Measurements from ENCODE around the gene CCDC144A.
"Not testable (repeated sequence)": the region's sequence is repeated elsewhere in the genome, so short reads cannot be mapped to it uniquely, and the experiment has no call there.

The CCDC144A gene

DNA sequence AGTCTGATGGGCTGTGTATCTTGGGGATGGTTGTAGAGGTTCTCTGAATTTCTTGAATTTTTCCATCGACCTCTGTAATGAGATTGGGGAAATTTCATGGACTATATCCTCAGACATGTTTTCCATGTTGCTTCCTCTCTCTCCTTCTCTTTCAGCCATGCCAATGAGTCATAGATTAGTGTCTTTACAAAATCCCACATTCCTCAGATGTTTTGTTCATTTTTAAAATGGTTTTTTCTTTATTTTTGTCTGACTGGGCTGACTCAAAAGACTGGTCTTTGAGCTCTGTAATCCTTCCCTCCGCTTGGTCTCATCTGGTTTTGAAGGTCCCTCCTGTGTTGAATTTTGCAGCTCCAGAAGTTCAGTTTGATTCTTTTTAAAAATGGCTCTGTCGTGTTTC is 60.5 kb downstream of the CCDC144A start:
- not testable (repeated sequence) for DNase-seq

DNA sequence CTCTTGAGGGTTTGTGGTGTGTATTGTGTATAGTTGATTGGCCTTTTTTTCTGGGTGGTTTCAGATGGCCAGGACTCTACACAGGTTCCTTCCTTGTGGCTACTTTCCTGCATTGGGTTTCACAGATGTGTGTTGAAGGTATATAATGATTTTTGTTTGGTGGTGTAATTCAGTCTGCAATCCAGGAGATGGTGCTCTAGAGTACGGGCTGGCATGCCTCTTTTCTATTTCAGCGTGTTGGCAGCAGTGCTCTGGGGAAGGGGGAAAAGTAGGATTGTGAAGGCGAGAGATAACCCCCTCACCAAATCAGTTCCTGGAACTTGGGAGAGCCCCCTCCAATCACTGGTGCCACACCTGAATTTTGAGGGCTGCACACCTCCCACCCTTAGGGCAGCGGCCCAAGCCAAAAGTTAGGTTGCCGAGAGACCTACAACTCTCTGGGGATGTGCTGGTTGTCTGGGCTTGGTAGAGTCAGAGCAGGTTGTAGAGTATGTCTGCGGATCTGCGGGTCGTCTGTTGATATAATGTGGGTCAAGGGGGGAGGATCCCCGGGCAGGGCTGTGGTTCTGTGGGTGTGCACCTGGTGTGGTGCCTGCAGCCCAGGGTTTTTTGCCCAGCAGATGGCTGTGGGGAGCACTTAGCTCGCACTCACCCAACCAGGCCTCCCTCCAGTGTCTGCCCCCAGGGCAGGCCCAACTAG is 61.3 kb downstream of the CCDC144A start:
- DNase-seq: peak in 1 of 51 donors; percentile 10

DNA sequence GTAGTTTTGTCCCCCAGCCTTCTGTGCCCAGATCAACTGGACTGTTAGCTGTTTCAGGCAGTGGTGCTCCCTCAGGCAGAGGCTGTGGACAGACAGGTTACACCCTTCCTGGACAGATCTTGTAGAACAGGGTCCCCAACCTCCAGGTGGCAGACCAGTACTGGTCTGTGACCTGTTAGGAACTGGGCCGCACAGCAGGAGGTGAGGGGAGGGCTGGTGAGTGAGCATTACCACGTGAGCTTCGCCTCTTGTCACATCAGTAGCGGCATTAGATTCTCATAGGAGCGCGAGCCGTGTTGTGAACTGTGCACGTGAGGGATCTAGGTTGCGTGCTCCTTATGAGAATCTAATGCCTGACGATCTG is 61.9 kb downstream of the CCDC144A start:
- DNase-seq: not testable (repeated sequence)

DNA sequence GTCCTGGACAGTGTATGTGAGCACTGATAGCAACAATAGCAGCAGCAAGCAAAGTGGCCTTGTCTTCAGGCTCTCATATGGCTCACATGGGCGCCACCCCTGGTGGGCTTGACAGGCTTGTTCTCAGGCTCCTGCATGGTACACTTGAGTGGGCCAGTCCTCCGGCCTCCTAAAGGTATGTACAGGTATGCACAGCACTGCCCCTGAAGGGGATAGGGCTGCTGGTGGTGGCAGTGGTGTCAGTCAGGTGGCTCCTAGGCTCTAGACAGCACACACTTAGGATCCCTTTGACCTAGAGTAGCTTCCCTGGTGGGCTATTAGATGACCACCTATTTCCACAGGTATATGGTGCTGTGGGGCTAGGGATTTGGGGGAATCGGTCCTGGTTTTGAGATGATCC is 67.5 kb downstream of the CCDC144A start:
- not testable (repeated sequence) for DNase-seq

DNA sequence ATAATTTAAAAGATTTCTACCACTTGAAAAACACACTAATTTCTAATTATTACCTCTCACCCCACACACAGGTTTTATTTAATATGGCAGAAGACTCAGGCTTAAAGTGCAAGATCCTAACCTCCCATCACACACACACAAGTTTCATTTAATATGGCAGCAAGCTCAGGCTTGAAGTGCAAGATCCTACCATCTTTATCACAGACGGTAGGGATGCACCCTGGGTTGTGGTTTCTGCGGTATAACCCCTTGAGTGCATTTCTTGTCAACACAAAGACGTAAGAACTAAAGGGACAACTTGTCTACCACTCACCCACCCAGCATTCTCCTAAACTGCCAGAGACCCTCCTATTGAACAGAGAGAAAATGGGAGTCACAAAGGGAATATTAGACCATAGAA is 68.1 kb downstream of the CCDC144A start:
- DNase-seq: not testable (repeated sequence)

DNA sequence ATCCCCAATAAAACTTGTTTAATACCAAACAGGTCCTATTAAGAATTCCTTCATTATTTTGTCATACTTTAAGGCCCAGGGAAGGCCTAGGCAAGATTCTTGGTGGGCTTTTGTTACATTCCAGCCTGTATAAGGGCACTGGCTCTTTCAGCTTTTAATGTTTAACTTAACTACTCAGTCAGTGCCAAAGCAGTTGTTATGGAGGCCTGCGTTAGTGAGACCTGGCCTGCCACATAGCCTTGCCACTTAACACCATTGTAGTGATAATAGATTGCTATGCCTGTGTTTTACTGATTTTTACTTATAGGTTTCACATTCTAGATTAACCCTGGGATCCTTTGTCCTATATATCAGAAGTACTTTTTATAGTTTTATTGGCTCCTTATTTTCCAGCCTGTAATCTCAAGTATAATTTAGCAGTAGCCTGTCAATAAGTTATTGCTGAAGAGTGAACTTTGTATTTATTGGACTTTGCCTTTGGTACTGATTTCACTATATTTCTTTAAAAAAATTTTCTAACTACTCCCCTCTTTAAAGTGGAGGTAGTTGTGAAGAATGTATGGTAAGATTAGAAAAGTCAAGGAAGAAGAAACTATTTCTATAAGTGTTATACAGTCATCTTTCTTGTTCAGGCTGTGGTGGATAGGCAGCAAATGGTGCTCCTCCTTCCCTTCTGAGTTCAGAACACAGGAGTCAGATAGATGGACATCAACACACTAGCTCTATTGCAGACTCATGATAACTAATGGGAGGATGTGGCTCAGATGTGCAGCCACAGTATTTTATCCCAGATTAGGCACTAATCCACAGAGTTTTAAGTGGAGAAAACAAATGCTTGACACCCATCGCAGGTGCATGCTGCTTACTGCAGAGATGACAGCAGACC is 78.5 kb downstream of the CCDC144A start:
- not testable (repeated sequence) for DNase-seq

DNA sequence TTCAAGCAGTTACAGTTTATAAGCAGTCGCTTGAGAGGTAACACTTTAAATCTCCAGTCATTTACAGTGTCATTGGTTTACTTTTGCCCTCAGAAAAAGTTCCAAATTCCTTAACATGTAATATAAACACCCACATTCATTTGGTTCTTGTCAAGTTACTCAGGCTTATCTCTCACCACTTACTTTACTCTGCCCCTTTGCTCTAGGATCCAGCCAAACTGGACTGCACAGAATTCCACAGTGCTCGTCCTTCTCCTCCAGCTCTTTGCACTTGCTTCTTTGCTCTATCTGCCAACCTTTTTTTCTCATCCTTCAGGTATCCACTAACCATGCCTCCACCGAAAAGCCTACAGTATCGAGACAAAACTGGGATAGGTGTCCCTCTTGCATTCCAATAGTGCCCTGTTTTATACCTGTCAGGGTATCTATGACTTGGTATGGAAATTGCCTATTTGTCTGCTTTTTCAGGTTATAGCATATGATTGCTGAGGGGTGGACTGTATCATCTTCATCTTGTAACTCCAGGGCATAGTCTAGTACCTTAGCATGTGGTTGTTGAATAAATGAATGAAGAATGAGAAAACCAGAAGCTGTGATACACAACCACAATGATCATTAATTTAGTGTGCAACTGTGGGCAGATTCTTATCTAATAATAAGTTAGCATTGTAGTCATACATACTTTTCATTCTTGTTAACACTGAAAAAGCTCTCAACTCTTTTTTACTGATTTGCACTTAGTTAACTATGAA is 82.5 kb downstream of the CCDC144A start:
- DNase-seq: not testable (repeated sequence)

DNA sequence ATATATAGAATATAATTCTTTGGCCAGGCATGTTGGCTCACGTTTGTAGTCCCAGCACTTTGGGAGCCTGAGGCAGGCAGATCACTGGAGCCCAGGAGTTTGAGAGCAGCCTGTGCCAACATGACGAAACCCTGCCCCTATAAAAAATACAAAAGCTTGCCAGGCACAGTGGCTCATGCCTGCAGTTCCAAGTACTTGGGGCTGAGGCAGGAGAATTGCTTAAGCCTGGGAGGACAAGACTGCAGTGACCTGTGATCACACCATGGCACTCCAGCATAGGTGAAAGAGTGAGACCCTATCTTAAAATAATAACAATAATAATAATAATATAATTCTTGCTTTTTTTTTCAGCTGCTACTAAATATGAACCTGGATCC is 83.1 kb downstream of the CCDC144A start:
- DNase-seq: not testable (repeated sequence)

DNA sequence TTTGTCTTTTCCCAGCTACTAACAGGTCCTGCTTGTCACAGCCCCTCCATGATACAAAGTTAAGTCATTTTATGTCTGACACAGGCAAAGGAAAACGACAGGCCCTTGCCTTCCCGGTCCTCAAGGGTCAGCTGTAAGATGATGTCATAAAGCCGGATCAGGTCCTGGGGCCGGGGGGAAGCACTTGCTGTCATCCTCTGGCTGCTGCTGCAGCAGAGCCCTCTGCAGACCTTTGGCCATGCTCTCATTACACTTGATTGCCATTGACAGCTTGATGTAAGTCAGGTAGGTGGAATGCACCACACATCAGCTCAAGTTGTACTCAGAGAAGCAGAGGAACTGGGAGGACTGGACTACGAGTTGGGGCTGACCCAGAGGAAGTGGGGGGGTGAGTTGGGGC is 97.8 kb downstream of the CCDC144A start:
- not testable (repeated sequence) for DNase-seq

DNA sequence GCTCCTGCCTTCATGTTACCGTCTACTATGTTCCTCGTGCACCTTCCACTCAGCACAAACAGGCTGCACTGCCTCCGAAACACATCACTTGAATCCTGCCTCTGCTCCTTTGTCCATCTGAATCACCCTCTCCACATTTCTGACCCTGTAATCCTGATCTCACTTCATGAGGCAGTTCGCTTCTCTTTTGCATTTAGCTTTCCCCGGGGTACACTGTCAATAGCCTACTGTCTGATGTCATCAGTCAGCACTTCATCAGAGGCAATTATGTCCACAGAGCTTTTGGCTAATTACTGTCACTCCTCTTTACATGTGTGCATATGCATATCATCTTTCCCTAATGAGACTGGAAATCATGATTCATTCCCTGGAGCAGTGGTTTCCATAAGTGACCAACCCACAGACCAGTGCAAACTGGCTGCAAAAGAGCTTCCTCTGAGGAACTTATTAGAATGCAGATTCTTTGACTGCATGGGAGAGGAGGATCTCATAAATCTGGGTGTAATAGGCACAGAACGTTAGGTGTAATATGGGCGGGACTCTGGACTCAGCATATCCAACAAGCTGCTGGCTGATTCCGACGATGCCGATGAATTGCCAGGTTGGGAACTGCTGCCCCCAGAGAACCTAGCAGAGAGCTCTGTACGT is 99.0 kb downstream of the CCDC144A start:
- not testable (repeated sequence) for DNase-seq

DNA sequence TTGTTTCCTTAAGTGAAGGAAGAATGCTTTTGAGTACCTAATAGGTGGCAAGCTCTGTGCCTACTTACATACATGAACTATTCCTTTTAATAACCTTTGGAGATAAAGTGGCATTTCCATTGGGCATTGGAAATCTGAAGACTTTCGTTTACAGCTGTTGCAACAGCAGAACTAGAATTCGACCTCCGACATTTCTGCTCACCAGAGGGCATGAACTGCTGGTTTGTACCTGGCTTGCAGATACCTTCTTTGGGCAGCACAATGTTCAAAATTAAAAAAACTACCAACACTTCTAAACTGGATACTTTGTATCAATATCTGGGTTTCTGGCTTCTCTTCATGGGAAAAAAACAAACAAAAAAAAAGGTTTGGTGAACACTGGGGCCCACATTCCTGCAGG is 99.6 kb downstream of the CCDC144A start:
- DNase-seq: not testable (repeated sequence)

DNA sequence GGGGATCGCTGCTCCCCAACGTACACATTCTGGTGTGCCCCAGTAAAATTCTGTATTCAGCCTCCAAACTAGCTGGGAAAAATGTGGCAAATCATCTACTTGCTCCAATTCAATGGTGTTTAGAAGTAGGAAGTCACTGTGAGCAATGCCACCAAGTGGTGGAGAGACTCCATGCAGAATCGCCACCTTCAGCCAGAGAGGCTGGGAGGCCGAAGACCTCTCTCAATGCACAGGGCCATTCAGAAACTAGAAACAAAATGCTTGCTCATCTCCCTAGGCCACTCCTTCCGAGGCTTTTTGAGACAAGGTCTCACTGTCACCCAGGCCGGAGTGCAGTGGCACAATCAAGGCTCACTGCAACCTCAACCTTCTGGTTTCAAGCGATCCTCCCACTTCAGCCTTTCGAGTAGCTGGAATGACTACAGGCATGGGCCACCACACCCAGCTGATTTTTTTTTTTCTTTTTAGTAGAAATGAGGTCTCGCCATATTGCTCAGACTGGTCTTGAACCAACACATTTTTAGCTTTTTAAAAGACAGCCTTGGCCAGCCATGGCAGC is 100.4 kb downstream of the CCDC144A start:
- not testable (repeated sequence) for DNase-seq

DNA sequence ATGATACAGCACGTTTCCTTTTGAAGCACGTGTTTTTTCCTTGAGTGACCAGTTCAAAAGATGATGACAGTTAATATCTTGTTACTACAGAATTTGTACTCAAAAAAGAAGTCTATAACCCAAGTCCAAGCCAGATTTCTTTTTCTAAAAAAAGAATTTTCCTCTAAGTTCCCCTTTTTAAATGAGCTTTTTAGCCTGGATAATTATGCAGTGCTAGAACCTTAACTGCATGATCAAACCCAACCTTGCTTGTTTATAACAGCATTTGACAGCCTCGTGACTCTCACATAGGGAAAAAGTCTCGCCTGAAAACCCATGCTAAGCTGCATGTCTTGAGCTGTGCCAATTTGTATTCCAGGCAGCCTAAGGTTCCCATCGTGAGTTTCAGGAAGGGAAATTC is 104.2 kb downstream of the CCDC144A start:
- not testable (repeated sequence) for DNase-seq

DNA sequence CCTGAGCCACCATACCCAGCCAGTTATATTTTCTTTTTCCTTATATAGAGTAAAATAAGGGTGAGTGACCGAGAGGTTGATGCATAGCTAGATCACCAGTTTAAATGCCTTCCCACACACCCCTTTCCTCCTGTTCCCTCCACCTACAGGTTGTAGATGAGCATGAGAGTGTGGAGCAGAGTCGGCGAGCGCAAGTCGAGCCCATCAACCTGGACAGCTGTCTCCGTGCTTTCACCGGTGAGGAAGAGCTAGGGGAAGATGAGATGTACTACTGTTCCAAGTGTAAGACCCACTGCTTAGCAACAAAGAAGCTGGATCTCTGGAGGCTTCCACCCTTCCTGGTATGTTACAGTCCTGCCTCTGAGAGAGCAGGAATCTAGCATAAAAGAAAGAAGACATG is 105.9 kb downstream of the CCDC144A start:
- DNase-seq: peak in 1 of 51 donors; percentile 41

DNA sequence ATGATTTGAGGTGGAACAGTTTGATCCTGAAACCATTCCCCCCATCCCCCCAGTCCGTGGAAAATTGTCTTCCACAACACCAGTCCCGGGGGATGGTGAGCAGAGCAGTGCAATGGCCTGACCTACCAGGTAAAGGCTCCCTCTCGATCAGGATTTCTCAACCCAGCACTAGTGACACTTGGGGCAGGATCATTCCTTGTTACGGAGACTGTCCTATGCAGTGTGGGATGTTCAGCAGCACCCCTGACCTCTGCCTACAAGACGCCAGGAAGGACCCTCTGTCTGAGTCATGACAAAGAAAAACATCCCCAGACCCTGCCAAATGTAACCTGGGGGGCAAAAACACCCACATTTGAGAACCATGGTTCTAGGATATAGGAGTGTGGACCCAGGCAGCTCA is 114.8 kb downstream of the CCDC144A start:
- not testable (repeated sequence) for DNase-seq

DNA sequence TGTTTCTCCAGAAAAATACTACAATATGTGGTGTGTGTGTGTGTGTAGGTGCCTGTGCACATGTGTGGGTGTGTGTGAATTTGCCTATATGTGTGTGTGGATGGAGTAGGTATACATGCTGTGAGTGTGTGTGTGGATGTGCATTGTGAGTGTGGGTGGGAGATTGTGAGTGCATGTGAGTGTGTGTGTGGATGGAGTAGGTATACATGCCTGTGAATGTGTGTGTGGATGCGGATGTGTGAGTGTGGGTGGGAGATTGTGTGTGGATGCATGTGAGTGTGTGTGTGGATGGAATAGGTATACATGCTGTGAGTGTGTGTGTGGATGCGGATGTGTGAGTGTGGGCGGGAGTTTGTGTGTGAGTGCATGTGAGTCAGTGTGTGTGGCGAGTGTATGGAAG is 116.6 kb downstream of the CCDC144A start:
- peak in 1 of 51 donors; percentile 27 for DNase-seq

DNA sequence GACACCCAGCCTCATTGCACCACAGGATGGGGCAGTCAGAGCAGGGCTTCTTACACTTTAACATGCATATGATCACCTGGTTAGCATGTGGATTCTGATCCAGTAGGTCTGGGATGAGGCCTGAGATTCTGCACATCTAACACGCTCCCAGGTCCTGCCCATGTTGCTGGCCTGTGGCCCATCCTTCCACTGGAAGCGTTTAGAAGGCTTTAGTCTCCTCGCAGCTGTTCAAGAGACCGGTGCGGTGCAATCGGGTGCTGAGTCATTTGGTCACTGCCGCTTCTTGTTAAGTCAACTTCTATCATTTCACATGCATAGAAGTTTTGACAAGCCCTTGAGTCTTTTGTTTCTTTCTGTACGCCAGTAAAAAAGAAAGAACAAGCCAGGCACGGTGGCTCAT is 117.6 kb downstream of the CCDC144A start:
- DNase-seq: not testable (repeated sequence)

DNA sequence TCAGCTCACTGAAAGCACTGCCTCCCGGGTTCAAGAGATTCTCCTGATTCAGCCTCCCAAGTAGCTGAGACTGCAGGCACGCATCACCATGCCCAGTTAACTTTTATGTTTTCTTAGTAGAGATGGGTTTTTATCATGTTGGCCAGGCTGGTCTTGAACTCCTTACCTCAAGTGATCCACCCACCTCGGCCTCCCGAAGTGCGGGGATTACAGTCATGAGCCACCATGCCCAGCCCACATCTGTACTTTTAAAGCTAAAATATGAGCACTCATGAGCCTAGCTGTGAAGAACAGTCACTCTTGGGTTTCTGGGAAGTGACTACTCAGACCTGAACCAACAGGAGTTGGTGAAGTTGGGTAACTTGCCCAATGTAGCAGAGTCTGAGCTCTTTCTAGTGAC is 120.2 kb downstream of the CCDC144A start:
- not testable (repeated sequence) for DNase-seq

DNA sequence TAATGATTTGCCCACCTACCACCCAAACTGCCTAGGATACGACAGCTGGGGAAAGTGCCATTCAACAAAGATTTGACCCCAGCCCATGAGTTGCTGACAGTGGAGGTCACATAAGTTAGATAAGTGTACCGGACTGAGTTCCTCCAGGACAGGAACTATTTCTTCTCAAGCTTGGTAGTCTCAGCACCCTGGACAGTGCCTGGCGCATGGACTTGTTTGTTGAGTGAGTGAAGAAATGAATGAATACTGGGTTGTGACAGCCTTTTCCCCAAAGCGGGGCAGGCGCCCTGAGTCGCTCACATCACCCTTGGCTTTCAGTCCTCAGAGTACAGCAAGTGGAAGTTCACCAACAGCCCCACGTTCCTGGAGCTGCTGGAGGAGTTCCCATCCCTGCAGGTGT is 122.1 kb downstream of the CCDC144A start:
- DNase-seq: not testable (repeated sequence)

DNA sequence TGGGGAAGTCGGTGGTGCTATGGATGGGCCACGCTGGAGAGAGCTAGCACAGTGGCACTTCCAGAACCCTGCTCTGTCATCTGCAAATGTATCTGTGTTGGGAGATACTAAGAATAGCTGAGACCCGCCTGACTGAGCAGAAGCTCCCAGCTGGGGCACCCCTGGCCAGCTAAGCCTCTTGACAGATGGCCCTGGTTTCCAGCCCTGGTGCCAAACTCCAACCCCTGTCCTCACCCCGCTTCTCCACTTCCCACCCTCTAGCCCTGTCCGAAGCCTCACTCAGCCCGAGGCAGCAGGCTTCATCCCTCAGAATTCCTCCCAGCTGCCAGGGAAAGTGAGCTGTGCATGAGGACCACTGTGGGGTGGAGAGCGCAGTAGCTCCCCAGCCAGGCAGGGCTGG is 124.4 kb downstream of the CCDC144A start:
- DNase-seq: no peak

DNA sequence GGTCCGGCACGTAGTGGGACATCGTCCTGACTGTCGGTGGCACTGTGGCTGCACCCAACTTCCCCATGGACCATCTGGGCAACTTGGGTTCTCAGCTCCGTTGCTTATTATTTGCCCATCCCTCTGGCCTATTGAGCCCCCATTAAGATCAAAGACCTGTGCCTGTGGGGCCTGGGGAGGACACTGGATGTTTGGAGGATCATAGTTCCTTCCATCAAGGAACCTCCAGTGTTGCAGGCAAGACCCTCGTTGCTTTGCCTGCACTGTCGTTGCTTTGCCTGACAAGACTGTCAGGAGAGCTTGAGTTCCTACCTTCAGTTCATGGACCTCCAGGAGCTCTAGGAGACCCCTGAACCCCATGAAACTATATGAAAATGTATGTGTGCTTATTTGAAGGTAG is 127.2 kb downstream of the CCDC144A start:
- DNase-seq: no peak

Data from hypothalamus (tissue), 51 donors.